Uterus (tissue), 2 donors: ENCODE results near the gene ERLIN1.

ENCODE experiments used
- POLR2A ChIP-seq, 2 donors: fragments of 450-650 bp; IDR thresholded peaks; one replicate each; pipeline ENCODE4 v1.6.1; 2016; ENCODE audit warnings: antibody characterized with exemption in 2 of 2, mild to moderate bottlenecking in 1 of 2, moderate library complexity in 1 of 2
- TF ChIP-seq, protein P1 (sequence below), 4 experiments: fragments of 200-600 bp in 2 of 4; fragments of 450-650 bp in 2 of 4; sonication (generic) in 2 of 4; IDR thresholded peaks; one replicate each; pipeline ENCODE4 v1.5.1; 2016 to 2019; ENCODE audit warnings: antibody characterized with exemption in 4 of 4, mild to moderate bottlenecking in 2 of 4, moderate library complexity in 1 of 4

DNA sequence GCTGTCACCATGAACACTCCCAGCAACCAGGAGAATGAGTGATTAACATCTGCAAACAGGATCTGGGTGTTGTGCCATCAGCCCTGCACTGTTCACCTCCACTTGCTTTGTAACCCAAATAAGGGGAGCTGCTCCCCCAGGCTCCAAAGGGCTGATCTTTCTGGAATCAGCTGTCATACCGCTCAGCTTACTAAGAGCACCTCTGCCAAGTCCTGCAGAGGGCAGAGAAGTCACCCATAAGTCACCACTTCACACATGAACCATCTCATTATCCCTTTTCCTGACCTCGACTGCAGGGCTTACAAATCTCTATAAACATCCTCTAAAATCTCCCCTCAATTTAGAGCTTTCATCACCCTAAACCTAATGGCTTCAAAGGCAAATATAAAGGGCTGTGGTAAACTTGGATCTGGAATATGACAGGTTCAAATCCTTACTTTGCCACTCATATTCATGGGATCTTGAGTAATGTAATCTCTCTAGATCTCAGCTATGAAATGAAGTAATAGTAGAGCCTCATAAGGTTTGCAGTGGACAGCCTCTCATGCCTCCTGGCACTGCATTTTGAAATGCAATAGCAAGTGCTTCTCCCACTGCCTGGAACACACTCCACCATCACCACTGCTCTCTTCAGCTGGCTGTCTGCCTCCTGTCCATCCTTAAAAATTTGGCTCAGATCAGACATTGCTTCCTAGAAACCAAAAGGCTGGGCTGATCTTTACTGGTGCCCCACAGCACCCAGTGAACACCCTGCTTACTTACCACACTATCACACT is 38.8 kb downstream of the ERLIN1 start:
- no peak for TF ChIP-seq POLR2A (IDR thresholded peaks at IDR 0.05)
- TF ChIP-seq, protein P1, sequence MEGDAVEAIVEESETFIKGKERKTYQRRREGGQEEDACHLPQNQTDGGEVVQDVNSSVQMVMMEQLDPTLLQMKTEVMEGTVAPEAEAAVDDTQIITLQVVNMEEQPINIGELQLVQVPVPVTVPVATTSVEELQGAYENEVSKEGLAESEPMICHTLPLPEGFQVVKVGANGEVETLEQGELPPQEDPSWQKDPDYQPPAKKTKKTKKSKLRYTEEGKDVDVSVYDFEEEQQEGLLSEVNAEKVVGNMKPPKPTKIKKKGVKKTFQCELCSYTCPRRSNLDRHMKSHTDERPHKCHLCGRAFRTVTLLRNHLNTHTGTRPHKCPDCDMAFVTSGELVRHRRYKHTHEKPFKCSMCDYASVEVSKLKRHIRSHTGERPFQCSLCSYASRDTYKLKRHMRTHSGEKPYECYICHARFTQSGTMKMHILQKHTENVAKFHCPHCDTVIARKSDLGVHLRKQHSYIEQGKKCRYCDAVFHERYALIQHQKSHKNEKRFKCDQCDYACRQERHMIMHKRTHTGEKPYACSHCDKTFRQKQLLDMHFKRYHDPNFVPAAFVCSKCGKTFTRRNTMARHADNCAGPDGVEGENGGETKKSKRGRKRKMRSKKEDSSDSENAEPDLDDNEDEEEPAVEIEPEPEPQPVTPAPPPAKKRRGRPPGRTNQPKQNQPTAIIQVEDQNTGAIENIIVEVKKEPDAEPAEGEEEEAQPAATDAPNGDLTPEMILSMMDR (IDR thresholded peaks at IDR 0.05), result no peak
